Upper lobe of right lung (tissue), 1 donor: ENCODE data around the gene TEDC2. TPM values are rescaled to one million over a fixed set of nuclear protein-coding genes. Genes with fewer than 3 reads are reported as not detected.

Experiments used
- ATAC-seq: fragments of 200-7000 bp; cut with Tn5 transposase; one replicate; pipeline ENCODE4 v1.9.1; 2020; ENCODE audit warnings: mild to moderate bottlenecking, moderate library complexity
- DNase-seq: peaks from one replicate; pipeline ENCODE4 v3.0.0-alpha.2; 2020
- H3K27ac ChIP-seq: fragments of 200-600 bp; one replicate; pipeline ENCODE4 v1.8.0; 2022
- H3K27me3 ChIP-seq: fragments of 200-600 bp; one replicate; pipeline ENCODE4 v1.8.0; 2022; ENCODE audit warnings: mild to moderate bottlenecking
- H3K36me3 ChIP-seq: fragments of 200-600 bp; one replicate; pipeline ENCODE4 v1.8.0; 2022
- H3K4me1 ChIP-seq: fragments of 200-600 bp; one replicate; pipeline ENCODE4 v1.8.0; 2022
- H3K4me3 ChIP-seq: fragments of 200-600 bp; one replicate; pipeline ENCODE4 v1.8.0; 2022; ENCODE audit warnings: mild to moderate bottlenecking
- H3K9me3 ChIP-seq: fragments of 200-600 bp; one replicate; pipeline ENCODE4 v1.8.0; 2022
- CTCF ChIP-seq: fragments of 200-600 bp; IDR thresholded peaks from one replicate; pipeline ENCODE4 v1.8.0; 2022; ENCODE audit warnings: antibody characterized with exemption
- intact Hi-C: fragments of 100-400 bp; cut with DNase I; formaldehyde crosslinking; loops from one replicate; pipeline ENCODE4 v1.11.0; 2022
- total RNA-seq: library from RNA; stranded (reverse); fragmentation: NEBNext Ultra II Directional; extraction: Animal tissue kit (Norgen Biotek cat#: 25700); gene quantifications from one replicate; pipeline ENCODE4 v1.2.1, GENCODE V29; 2021
- donor health status: DM: no; HTN: yes; CAD: no; lungs with severe emphysema.

TEDC2 gene
- total RNA-seq, 1 donor from 2014 or later, result not detected

- peaks cover 21% of the 10 kb centered on the region for H3K4me1 ChIP-seq
- no peak overlapping the region for H3K27ac ChIP-seq
- intact Hi-C loops, result no loop called here
- ATAC-seq (no peak), DNase-seq (no peak)
- no peak overlapping the region for H3K4me3 ChIP-seq
- peak; percentile 13 for TF ChIP-seq CTCF
- no peaks in the 10 kb centered on the region for H3K36me3 ChIP-seq
- no peaks in the 10 kb centered on the region for H3K9me3 ChIP-seq
- H3K27me3 ChIP-seq, result peaks cover 24% of the 10 kb centered on the region
These were observed 5.9 kb downstream of the TEDC2 start for GRCh38 chr16:2465653-2466415.

GRCh38 chr16:2466667-2467527 lies 7.0 kb downstream of the TEDC2 start:
- intact Hi-C loops, result no loop called here
- peaks cover 32% of the 10 kb centered on the region for H3K4me1 ChIP-seq
- H3K9me3 ChIP-seq, result no peaks in the 10 kb centered on the region
- ATAC-seq, result no peak
- no peak for DNase-seq
- peak overlapping the region; percentile 42 for H3K4me3 ChIP-seq
- H3K27me3 ChIP-seq, result peaks cover 32% of the 10 kb centered on the region
- no peaks in the 10 kb centered on the region for H3K36me3 ChIP-seq
- no peak overlapping the region for H3K27ac ChIP-seq
- TF ChIP-seq CTCF, result no peak

- intact Hi-C loops, result no loop called here
- peak; percentile 83 for DNase-seq
- Histone ChIP-seq H3K27ac (no peak overlapping the region), H3K36me3 (no peaks in the 10 kb centered on the region), H3K4me1 (peaks cover 33% of the 10 kb centered on the region), H3K4me3 (peak overlapping the region; percentile 42), H3K9me3 (no peaks in the 10 kb centered on the region), H3K27me3 (peaks cover 40% of the 10 kb centered on the region)
- ATAC-seq, result peak; percentile 68
- TF ChIP-seq CTCF, result no peak
These were observed 7.8 kb downstream of the TEDC2 start for GRCh38 chr16:2467528-2468232.

GRCh38 chr16:2468233-2468724 lies 8.4 kb downstream of the TEDC2 start:
- Histone ChIP-seq H3K4me1 (peaks cover 34% of the 10 kb centered on the region), H3K9me3 (no peaks in the 10 kb centered on the region), H3K27ac (no peak overlapping the region), H3K36me3 (no peaks in the 10 kb centered on the region), H3K4me3 (peak overlapping the region; percentile 42), H3K27me3 (peaks cover 45% of the 10 kb centered on the region)
- TF ChIP-seq CTCF, result no peak
- DNase-seq, result no peak
- peak; percentile 1 for ATAC-seq
- intact Hi-C loops, result no loop called here

- DNase-seq (no peak), ATAC-seq (no peak)
- Histone ChIP-seq H3K4me3 (no peak overlapping the region), H3K27me3 (peaks cover 45% of the 10 kb centered on the region), H3K9me3 (no peaks in the 10 kb centered on the region), H3K36me3 (no peaks in the 10 kb centered on the region), H3K27ac (no peak overlapping the region), H3K4me1 (peaks cover 36% of the 10 kb centered on the region)
- TF ChIP-seq CTCF, result no peak
- intact Hi-C loops, result no loop called here
These were observed 9.0 kb downstream of the TEDC2 start for GRCh38 chr16:2468725-2469398.
